ENCODE measurements around the gene MYH9.
A peak's percentile ranks its signal among the peaks of the same experiment; 100 is the strongest.

Gene MYH9

GRCh38 chr22:36385491-36386350 is 2.0 kb downstream of the MYH9 start:
- peak in 5 of 6 experiments; percentile 61 to 69 (median 62) for DNase-seq

DNA sequence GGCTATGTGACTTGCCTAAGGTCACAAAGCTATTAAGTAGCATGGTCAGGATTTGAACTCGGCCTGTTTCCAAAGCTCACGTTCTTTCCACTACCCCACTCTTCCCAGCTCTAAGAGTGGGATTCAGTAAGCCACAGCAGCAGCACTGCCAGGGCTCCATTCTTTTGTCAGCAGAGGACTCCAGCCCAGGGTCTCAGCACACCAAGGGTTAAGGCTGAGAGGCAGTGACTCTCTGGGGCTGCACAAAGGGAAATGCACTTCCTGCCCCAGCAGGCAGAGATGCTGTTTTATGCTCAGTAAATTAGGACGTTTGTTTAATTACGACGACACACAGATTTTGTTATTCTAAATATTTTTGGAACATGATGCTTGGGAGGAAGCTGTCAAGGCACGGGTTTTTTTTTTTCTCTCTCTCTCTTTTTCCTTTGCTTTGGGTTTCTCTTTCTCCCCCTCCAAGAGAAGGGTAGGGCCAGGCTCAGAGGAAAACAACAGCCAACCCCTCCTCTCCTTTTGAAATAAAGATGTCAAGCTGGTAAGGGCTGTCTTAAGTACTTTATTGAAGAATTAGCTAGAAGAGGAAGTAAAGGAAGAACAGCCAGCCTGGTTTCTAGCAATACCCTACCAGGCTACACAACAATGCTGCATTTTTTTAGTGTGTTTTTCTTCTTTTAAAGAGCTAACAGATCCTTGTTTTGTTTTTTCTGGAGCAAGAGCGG is 2.8 kb downstream of the MYH9 start:
- DNase-seq, result peak; percentile 45 to 93 (median 74)

GRCh38 chr22:36383110-36383581 is 4.6 kb downstream of the MYH9 start:
- DNase-seq, result peak in 2 of 6 experiments; percentile 26 to 31

GRCh38 chr22:36381513-36382128 is 6.1 kb downstream of the MYH9 start:
- no peak for DNase-seq

DNA sequence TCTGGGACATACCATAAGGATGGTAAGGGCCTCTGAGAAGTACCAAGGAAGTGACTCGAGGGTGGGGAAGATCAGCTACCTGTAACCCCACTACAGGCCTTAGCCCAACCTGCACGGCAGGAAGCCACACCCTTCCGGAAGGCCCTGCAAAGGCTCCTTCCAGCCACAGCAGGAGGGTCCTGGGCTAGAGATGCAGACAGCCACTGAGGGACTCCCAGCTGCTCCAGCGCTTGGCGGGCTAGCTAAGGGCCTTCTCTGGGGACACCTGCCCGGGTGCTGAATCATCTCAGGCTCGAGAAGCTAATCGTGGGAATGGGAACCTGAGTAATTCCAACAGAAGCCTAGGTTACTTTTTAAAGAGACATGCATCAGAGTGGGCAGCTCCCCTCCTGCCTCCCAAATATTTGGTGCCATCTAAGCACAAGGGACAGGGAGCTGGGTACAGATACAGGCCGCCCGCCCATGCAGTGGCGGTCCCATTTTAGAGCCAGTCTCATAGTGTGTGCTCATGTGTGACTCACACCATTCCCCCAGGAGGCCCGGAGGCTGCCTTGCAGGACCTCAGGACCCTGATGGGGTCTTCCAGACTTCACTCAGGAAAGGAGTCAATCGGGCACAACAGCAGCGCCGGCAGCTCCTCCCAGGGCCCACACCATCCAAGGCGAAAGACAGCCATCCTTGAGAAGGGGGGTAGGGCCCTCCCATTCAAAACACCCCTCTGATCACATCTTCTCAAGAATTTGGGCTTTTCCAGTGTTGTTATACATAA is 8.0 kb downstream of the MYH9 start:
- peak; percentile 40 to 65 (median 52) for DNase-seq

GRCh38 chr22:36378869-36379217 is 8.9 kb downstream of the MYH9 start:
- no peak for DNase-seq

GRCh38 chr22:36378080-36378868 is 9.5 kb downstream of the MYH9 start:
- DNase-seq, result no peak

DNA sequence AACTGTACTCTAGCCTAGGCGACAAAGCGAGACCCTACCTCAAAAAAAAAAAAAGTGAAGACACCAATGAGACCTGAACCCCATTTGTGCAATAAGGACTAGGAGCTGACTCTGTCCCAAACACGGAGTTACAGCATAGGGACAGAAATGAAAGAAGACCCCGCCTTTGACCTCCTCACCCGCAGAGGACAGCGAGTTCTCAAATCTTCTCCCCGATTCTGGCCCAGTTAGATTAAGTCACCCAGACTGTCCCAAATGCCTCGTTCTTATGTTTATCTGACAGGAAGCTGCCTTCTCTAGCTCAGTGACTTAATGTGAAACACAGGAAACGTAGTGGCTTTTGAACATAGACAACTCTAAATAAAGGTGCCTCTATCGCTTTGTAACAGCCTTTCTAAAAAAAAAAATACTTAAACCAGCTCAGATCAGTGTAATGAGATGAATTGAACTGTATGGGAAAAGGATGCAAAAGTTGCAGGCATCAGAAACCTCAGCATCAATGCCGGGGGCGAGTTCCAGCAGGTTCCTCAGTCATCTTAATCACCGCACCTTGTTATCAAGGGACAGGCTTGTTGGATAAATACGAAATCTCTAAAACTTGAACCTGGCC is 10.6 kb downstream of the MYH9 start:
- DNase-seq, result peak; percentile 36 to 84 (median 66)

GRCh38 chr22:36376265-36376664 is 11.5 kb downstream of the MYH9 start:
- DNase-seq, result no peak

- no peak for DNase-seq
Observed at GRCh38 chr22:36375071-36375980, 12.4 kb downstream of the MYH9 start.

- no peak for DNase-seq
Observed at GRCh38 chr22:36374603-36375024, 13.2 kb downstream of the MYH9 start.

DNA sequence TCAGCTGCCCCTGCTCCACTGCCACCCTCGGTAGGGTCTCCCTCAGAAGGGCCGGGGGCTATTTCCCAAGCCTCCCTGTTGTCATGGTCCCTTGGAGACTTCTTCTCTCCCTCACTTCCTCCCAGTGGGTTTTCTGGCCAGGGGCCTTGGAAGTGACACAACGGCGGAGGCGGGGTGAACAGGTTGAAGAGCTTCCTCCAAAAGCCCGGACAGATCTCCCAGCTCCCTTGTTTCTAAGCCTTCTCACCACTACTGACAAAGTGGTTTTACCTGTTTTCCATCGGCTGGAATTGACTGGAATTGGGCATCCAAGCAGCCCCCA is 14.5 kb downstream of the MYH9 start:
- no peak for DNase-seq

DNA sequence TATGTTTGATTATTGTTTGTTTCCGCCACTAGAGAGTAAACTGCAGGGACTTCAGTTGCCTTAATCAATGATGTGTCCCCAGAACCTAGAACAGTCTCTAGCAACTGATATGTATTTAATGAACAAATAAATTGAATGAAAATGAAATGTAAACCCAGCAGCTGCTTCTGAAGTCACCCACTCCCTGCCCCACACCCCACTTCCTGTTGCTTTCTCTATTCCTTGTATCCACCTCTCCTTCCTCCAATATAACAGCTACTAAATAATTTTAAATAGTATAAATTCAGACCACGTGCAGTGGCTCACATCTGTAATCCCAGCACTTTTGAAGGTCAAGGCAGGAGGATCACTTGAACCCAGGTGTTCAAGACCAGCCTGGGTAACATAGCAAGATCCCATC is 15.8 kb downstream of the MYH9 start:
- no peak for DNase-seq

DNA sequence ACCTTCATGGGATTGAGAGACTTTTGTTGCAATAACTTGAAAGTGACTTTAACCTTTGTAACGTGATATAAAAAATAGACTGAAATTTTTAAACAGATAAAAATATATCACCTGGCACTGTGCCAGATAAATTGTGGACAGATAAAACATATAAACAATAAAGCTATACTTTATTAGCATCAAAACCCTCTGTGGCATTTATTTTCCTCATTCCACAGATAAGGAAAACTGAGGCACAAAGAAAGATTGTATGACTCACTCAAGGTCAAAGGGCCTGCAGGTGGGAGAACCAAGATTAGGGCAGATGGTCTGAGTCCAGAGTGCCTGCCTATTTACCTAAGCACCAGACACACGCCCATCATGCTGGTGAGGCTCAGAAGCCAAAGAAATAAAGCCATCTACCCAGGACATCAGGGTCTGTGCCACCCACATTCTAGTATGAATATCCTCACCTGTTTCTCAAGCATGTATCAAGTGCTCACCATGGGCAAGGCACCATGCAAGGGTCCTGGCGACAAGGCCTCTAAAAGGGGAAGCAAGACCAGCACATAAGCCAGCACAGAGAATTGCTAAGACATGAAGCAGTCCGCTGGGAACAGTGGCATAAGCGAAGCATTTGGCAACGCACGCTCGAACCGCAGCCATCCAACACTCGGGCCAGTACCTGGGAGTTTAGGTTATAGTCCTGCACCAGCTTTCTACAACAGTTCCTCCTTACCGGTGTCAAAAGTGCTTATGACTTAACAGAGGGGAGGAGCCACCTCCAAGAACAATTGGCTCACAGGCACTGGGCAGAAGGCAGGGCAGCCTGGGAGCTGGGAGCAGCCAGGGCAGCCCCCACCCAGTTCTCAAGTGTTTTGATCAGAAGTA is 17.6 kb downstream of the MYH9 start:
- DNase-seq, result peak in 1 of 6 experiments; percentile 46

DNA sequence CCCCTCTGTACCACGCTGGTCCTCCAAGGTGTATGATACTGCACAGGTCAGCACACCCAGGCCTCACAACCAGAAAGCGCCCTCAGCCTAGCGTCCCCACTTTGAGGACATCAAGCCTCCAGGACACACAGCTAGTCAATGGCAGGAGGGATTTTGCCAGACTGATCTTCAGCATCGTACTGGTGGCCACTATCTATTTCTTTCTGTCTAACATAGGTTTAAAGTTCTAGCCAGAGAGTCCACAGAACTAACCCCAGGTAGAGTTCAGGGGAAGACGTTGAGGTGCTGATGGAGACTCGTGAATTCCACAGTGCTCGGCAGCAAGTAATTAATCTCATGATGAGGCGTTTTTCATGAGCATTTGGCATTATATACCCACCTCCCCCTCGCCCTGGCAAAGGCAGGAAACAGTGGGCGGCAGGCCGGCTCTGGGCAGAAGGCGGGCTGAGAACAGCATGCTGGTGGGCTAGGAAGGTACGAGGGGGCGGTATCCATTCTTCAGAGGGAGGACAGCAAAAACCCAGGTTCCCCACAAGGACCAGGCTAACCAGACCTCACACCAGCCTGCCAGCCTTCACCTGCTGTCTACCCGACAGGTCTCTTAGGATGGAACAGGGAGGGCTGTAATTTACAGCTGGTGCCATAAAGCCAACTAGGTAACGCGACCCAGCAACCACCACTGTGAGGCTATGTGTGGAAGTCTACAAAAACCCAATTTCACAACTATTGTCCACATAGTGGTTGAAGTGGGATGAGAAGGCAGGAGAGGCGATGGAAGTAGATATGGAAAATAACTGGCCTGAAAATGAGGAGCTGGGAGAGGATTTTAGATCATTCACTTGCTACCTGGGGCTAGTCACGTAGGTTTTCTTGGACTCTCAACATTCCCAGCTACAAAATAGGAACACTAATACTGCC is 18.5 kb downstream of the MYH9 start:
- DNase-seq, result peak in 3 of 6 experiments; percentile 21 to 29 (median 28)

- peak in 1 of 6 experiments; percentile 25 for DNase-seq
Observed at GRCh38 chr22:36368359-36368983, 19.3 kb downstream of the MYH9 start.

GRCh38 chr22:36367479-36367878 is 20.3 kb downstream of the MYH9 start:
- no peak for DNase-seq

DNA sequence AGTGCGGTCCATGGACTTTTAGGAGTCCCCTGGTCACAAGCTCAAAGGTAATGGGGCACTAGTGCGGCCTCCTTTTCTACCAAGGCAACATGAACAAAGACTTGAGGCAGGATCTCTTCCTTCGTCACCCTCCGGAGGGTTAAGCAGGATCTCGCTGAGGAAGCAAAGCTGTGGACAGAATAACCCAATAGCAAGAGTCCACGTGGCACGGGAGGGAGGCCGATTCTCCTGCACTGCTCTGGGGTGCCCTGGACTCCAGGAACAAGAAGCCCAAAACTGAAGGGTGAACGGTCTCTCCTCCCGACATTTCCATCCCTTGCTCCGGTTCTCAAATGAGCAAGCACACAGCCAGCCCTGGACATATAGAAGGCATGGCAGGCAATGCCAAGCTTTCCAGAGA is 20.7 kb downstream of the MYH9 start:
- no peak for DNase-seq

All from stimulated activated naive CD4-positive, alpha-beta T cell (primary cell).